Measurements from ENCODE around the gene RNF182. TPM values are rescaled to one million over a fixed set of nuclear protein-coding genes. Genes with fewer than 3 reads are reported as not detected.
A peak's percentile ranks its signal among the peaks of the same experiment; 100 is the strongest.
"Not testable (repeated sequence)": the region's sequence is repeated elsewhere in the genome, so short reads cannot be mapped to it uniquely, and the experiment has no call there.

The RNF182 gene, protein sequence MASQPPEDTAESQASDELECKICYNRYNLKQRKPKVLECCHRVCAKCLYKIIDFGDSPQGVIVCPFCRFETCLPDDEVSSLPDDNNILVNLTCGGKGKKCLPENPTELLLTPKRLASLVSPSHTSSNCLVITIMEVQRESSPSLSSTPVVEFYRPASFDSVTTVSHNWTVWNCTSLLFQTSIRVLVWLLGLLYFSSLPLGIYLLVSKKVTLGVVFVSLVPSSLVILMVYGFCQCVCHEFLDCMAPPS
- not detected for total RNA-seq

DNA sequence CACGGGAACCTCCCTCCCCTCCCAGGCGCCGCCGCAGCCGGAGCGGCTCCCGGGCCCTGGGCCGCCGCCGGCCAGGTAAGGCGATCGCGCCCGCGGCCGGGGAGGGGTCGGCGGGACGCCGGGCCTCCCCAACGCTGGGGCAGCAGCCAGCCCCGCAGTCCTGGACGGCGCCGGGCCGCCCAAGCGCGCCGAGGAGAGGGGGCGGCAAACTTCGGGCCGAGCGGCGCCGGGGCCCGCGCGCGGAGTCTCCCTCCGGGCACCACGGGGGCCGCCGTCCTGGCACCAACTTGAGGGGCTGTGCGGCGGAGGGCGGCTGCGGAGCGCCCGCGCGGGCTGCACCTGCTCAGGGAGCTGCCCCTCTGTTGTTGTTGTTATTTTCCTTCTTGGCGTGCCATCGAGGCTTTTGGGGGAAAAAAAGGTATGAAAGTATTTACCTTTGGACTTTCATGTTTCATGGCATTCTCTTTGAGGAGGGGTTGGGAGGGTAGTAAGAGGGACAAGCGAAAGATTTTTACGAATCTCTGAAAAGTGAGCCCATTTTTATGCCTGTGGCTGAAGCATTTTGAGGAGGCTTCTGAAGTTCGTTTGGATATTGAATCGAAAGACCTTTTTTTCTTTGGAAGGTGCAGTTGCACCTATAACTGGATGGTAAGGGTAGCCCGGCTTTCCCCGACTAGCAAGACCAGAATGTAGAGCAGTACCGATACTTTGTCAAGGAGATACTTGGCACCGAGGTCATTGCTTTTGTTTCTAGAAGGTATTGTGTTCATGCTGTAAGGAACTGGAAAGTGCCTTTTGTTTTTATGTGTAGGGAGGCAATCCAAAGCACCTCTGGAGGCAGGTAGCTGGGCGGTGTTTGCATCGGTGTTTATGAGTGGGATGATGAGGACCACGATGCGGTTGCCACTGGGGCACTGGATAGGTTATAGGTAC, at the start of gene RNF182:
TSS of gene RNF182 (plus strand) at position 4 of the 933 bp plus-strand sequence. CDS start 52,168 bp downstream, outside the sequence.
- Mint-ChIP-seq H3K4me3 (peak within 1 kb of the TSS; percentile 71), H3K36me3 (ENCODE audit: low read depth) (no peaks in the 10 kb centered on the region), H3K9me3 (no peaks in the 10 kb centered on the region), H3K4me1 (peaks cover 12% of the 10 kb centered on the region), H3K27ac (no peak within 1 kb of the TSS), H3K27me3 (peaks cover 66% of the 10 kb centered on the region)
- DNase-seq = peak; percentile 43
- CTCF ChIA-PET = interaction anchor here (0.6 to 1.4 kb wide), 3 partner anchors 104 to 782 kb away, joined by 3 read pairs; no protein-coding TSS in a partner anchor
- POLR2A ChIA-PET = no interaction called here

DNA sequence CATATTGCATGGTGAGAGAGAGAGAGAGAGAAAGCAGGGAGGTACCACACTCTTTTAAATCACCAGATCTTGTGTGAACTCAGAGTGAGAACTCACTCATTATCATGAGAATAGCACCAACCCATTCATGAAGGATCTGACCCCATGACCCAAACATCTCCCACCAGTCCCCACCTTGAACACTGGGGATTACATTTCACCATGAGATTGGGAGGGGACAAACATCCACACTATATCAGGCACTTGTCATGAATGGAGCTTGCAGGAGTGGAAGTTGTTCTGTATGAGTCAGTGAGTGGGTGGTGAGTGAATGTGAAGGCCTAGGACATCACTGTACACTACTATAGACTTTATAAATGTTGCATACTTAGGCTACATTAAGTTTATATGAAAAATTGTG, 47.7 kb upstream of the RNF182 start:
- DNase-seq = no peak
- CTCF ChIA-PET = no interaction called here
- peaks cover 2% of the 10 kb centered on the region for H3K36me3 Mint-ChIP-seq (ENCODE audit: low read depth)
- POLR2A ChIA-PET = no interaction called here
- H3K27ac Mint-ChIP-seq = no peak overlapping the region
- peaks cover 10% of the 10 kb centered on the region for H3K27me3 Mint-ChIP-seq
- no peak overlapping the region for H3K4me3 Mint-ChIP-seq
- H3K4me1 Mint-ChIP-seq = peaks cover 15% of the 10 kb centered on the region
- peaks cover 2% of the 10 kb centered on the region for H3K9me3 Mint-ChIP-seq

DNA sequence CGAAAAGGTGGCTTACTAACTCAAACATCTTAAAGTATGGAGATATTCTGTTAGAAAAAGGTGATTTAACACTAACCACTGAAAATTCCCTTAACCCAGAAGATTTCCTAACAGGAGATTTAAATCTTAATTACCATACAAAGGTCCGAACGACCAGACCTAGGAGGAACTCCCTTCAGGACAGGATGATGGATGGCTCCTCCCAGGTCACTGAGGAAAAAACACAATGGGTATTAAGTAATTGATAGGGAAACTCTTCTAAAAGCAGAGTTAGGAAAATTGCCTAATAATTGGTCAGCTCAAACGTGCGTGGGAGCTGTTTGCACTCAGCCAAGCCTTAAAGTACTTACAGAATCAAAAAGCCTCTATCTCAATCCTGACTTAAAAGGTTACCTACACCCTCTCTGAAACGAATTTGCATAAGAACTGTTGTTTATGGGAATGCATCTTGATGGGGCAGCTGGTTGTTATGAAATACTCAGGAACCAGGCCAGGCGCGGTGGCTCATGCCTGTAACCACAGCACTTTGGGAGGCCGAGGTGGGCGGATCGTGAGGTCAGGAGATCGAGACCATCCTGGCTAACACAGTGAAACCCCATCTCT, 44.6 kb upstream of the RNF182 start:
- not testable (repeated sequence) for H3K36me3 Mint-ChIP-seq (ENCODE audit: low read depth); H3K27me3 Mint-ChIP-seq; H3K4me3 Mint-ChIP-seq

DNA sequence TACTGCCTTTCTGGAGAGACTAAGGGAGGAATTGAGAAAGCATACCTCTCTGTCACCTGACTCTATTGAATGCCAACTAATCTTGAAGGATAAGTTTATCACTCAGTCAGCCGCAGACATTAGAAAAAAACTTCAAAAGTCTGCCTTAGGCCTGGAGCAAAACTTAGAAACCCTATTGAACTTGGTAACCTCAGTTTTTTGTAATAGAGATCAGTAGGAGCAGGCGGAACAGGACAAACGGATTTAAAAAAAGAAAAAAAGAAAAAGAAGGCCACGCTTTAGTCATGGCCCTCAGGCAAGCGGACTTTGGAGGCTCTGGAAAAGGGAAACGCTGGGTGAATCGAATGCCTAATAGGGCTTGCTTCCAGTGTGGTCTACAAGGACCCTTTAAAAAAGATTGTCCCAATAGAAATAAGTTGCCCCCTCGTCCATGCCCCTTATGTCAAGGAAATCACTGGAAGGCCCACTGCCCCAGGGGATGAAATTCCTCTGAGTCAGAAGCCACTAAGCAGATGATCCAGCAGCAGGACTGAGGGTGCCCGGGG, 43.1 kb upstream of the RNF182 start:
- Mint-ChIP-seq H3K4me3 (no peak overlapping the region), H3K27ac (no peak overlapping the region), H3K36me3 (ENCODE audit: low read depth) (no peaks in the 10 kb centered on the region), H3K4me1 (no peaks in the 10 kb centered on the region), H3K27me3 (peaks cover 8% of the 10 kb centered on the region), H3K9me3 (peaks cover 2% of the 10 kb centered on the region)
- ChIA-PET POLR2A (no interaction called here), CTCF (no interaction called here)
- no peak for DNase-seq

More for the DNA sequence above, 44.6 kb upstream of the RNF182 start:
- POLR2A ChIA-PET, H3K4me1 Mint-ChIP-seq, CTCF ChIA-PET, H3K27ac Mint-ChIP-seq, DNase-seq, H3K9me3 Mint-ChIP-seq: not testable (repeated sequence)

DNA sequence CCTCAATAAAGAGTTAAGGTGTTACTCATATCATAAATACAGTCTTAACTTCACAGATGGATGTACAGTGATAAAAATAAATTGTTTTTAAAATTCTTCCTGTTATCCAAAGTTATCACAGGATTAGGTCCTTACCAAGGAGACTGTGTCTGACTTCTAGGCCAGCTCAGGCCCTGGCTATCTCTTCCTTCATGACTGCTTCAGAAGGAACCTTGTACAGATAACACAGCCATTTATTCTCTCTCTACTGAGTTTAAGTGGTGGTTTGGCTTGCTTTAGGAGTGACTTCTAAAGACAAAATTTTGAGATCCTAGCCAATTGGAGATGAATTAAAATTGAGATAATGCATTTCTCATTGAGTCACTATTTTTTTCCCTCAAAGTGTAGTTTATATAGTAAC, 40.8 kb upstream of the RNF182 start:
- no peak for DNase-seq
- POLR2A ChIA-PET = no interaction called here
- no peaks in the 10 kb centered on the region for H3K4me1 Mint-ChIP-seq
- no peaks in the 10 kb centered on the region for H3K36me3 Mint-ChIP-seq (ENCODE audit: low read depth)
- H3K27ac Mint-ChIP-seq = no peak overlapping the region
- no peaks in the 10 kb centered on the region for H3K9me3 Mint-ChIP-seq
- no peaks in the 10 kb centered on the region for H3K27me3 Mint-ChIP-seq
- CTCF ChIA-PET = interaction anchor here (0.6 kb wide), 1 partner anchor 644 kb away, joined by 5 read pairs; no protein-coding TSS in a partner anchor
- H3K4me3 Mint-ChIP-seq = no peak overlapping the region

DNA sequence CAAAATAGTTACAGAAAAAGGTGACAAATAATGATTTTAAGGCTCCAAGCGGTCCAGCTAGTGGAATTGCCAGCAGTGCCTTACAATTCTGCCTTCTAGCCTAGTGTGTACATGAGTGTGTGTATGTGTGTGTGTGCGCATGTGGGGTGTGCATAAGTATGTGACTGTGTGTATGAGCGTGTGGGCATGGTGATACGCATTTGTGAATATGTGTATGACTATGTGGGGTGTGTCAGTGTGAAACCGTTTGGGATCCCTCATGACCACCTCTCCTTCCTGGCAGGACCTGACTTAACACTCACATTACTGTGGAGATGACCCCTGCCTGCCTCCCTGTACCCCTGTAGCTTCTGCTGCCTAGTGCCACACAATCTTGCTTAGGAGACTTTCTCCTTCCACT, 40.4 kb upstream of the RNF182 start:
- POLR2A ChIA-PET = no interaction called here
- H3K27ac Mint-ChIP-seq = no peak overlapping the region
- no peaks in the 10 kb centered on the region for H3K27me3 Mint-ChIP-seq
- no peak overlapping the region for H3K4me3 Mint-ChIP-seq
- no peak for DNase-seq
- no peaks in the 10 kb centered on the region for H3K9me3 Mint-ChIP-seq
- CTCF ChIA-PET = no interaction called here
- no peaks in the 10 kb centered on the region for H3K4me1 Mint-ChIP-seq
- H3K36me3 Mint-ChIP-seq (ENCODE audit: low read depth) = no peaks in the 10 kb centered on the region

DNA sequence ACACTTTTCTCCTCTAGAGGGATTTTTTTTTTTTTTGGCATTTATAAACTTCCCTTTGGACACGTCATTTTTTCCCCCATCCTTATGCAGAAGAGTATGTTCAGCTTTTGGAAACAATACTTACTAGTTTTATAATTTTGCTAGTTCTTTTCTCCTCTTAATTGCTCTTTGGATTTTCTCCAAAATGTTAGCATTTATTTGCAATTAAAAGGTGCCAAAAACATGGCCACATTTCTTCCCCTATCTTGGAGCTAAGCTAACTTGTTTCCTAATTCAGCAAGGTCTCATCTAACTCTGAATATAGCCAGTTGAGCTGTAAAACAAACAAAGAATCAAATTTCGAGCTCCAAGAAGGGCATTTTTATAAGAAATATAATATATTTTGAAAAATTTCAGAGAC, 39.2 kb upstream of the RNF182 start:
- POLR2A ChIA-PET = no interaction called here
- H3K9me3 Mint-ChIP-seq = no peaks in the 10 kb centered on the region
- H3K4me1 Mint-ChIP-seq = no peaks in the 10 kb centered on the region
- H3K36me3 Mint-ChIP-seq (ENCODE audit: low read depth) = no peaks in the 10 kb centered on the region
- H3K4me3 Mint-ChIP-seq = no peak overlapping the region
- no peak for DNase-seq
- CTCF ChIA-PET = interaction anchor here (1.2 kb wide), 1 partner anchor 182 kb away, joined by 3 read pairs; no protein-coding TSS in a partner anchor
- H3K27me3 Mint-ChIP-seq = no peaks in the 10 kb centered on the region
- H3K27ac Mint-ChIP-seq = no peak overlapping the region

DNA sequence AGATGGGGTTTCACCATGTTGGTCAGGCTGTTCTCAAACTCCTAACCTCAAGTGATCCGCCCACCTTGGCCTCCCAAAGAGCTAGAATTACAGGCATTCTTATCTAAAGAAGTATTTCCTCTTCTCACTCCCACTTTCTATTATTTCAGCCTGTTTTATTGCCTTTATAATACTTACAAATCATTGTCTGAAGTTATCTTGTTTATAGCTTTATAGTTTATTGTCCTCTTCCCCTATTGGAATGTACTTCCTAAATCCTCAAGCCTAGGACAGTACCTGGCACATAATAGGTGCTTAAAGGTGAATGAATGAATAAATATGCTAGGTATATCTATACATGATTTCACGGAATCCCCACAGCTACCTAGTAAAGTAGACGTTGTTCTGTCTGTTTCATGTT, 37.8 kb upstream of the RNF182 start:
- CTCF ChIA-PET = interaction anchor here (0.8 to 1.2 kb wide), 2 partner anchors 10 to 13 kb away, joined by 3 to 5 read pairs; no protein-coding TSS in a partner anchor
- Mint-ChIP-seq H3K4me3 (no peak overlapping the region), H3K27me3 (no peaks in the 10 kb centered on the region), H3K9me3 (no peaks in the 10 kb centered on the region), H3K36me3 (ENCODE audit: low read depth) (no peaks in the 10 kb centered on the region), H3K4me1 (no peaks in the 10 kb centered on the region), H3K27ac (no peak overlapping the region)
- DNase-seq = no peak
- POLR2A ChIA-PET = no interaction called here

DNA sequence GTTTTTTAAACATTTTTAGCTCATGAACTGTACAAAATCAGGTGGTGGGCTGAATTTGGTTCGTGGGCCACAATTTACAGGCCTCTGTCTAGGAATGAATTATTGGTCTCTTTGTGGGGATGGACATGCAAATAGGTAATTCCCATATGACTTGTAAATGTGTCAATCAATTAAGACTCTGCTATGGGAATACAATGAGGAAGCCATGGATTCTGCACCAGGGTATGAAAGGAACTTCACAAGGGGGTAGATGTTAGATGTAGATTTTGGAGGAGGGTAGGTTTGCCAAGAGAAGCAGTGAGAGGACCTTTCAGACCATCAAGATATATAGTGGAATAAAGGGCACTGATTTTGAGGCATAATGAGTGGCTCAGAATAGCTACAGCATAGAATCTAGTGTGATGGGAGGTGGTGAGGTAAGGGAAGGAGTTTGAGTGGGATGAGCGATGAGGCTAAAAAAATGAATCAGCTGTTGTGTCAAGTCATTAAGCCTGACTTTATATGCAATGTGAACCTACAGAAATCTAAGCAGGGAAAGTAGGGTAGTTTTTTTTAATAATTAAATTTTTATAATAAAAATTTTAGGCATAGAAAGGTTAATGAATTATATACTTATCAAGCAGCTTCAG, 32.6 kb upstream of the RNF182 start:
- POLR2A ChIA-PET = no interaction called here
- CTCF ChIA-PET = interaction anchor here (0.8 to 1.2 kb wide), 2 partner anchors 12 to 15 kb away, joined by 3 to 4 read pairs; no protein-coding TSS in a partner anchor
- Mint-ChIP-seq H3K36me3 (ENCODE audit: low read depth) (no peaks in the 10 kb centered on the region), H3K27ac (no peak overlapping the region), H3K4me3 (no peak overlapping the region), H3K9me3 (no peaks in the 10 kb centered on the region), H3K4me1 (no peaks in the 10 kb centered on the region), H3K27me3 (peaks cover 12% of the 10 kb centered on the region)
- DNase-seq = no peak

DNA sequence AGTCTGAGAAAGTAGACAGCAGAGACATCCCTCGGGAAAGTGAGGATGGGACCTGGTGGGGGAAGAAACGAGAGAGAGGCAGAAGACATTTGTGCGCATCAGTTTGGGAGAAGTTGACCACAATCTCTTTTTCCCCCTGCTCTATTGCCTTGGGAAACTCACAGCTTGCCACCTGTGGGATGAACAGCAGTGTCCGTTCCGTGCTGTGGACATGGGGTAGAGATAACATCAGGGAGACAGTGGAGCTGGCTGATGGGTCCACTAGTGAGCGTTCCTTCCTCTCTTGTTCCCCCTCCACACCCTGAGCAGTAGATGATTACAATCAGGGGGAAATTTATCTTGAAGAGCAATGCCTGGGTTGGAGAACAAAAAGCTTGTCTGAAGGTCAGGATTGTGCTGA, 21.8 kb upstream of the RNF182 start:
- no peaks in the 10 kb centered on the region for H3K4me1 Mint-ChIP-seq
- H3K27me3 Mint-ChIP-seq = peaks cover 43% of the 10 kb centered on the region
- H3K9me3 Mint-ChIP-seq = no peaks in the 10 kb centered on the region
- no peaks in the 10 kb centered on the region for H3K36me3 Mint-ChIP-seq (ENCODE audit: low read depth)
- POLR2A ChIA-PET = no interaction called here
- H3K27ac Mint-ChIP-seq = no peak overlapping the region
- CTCF ChIA-PET = no interaction called here
- no peak for DNase-seq
- no peak overlapping the region for H3K4me3 Mint-ChIP-seq

DNA sequence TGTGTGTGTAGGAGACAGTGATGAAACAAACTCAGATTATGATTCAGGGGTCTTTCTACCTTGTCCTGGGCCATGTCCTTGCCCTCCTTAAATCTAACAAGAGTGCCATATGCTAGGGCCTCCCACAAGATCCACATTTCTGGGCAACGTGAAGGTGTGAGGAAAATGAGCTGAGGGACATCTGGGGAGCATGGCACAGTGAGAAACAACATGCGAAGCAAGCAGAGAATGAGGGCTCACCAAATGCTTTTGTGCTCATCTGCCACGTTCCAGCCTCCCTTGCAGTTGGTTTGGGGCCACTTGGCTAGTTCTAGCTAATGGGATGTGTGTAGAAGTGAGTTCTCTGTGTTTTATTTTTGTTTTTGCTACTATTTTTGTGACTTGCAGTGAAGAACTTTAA, 21.4 kb upstream of the RNF182 start:
- ChIA-PET POLR2A (no interaction called here), CTCF (interaction anchor here (0.6 to 1.0 kb wide), 2 partner anchors 12 to 1075 kb away, joined by 3 to 4 read pairs; no protein-coding TSS in a partner anchor)
- peaks cover 44% of the 10 kb centered on the region for H3K27me3 Mint-ChIP-seq

DNA sequence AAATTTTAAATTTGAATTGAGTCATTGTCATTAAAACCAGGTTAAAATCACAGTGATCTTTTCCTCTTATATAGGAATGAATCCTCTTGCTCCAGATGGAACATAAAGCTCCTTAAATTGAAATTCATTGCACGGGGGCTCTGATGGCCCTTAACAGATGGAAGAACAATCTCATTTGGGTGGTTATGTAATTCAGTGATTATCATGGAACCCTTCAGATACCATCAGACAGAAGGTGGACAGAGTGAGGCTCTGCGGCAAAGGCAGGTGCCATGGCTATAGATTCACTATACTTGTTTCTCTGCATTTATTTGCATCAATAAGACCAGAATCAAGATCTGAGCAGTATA, 17.8 kb upstream of the RNF182 start:
- Mint-ChIP-seq H3K27ac (no peak overlapping the region), H3K9me3 (no peaks in the 10 kb centered on the region), H3K36me3 (ENCODE audit: low read depth) (no peaks in the 10 kb centered on the region), H3K27me3 (peaks cover 54% of the 10 kb centered on the region), H3K4me3 (no peak overlapping the region), H3K4me1 (peaks cover 4% of the 10 kb centered on the region)
- CTCF ChIA-PET = interaction anchor here (1.0 kb wide), 2 partner anchors 15 to 332 kb away, joined by 3 read pairs; no protein-coding TSS in a partner anchor
- POLR2A ChIA-PET = no interaction called here
- DNase-seq = no peak

More for the DNA sequence above, 21.4 kb upstream of the RNF182 start:
- Mint-ChIP-seq H3K4me1 (no peaks in the 10 kb centered on the region), H3K4me3 (no peak overlapping the region), H3K27ac (no peak overlapping the region), H3K36me3 (ENCODE audit: low read depth) (no peaks in the 10 kb centered on the region), H3K9me3 (no peaks in the 10 kb centered on the region)
- DNase-seq = no peak
